RPMI8226 (cell line): Measurements from ENCODE around the gene STK31.
"Not testable (repeated sequence)": the region's sequence is repeated elsewhere in the genome, so short reads cannot be mapped to it uniquely, and the experiment has no call there.

ENCODE experiments used
- DNase-seq: peaks from one replicate; pipeline ENCODE4 v3.0.0-alpha.2; 2015

Gene STK31

DNA sequence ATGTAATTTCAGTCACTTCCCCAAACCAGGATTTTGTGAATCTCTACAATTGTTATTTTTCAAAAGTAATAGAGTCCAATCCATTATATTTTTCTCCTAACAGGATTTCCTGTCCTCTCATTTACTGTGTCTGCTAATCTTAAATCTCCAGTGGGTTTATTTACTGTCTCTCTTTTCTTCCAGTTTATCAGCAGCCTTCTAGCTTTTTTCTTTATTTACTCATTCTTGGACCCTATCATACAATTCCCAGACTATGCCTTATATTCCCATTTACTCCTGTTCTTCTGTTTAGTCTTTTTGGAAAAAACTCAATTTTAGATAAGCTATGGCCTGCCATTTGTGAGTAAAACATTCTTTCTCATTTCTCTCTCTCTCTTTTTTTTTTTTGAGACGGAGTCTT is 94.7 kb downstream of the STK31 start:
- no peak for DNase-seq

DNA sequence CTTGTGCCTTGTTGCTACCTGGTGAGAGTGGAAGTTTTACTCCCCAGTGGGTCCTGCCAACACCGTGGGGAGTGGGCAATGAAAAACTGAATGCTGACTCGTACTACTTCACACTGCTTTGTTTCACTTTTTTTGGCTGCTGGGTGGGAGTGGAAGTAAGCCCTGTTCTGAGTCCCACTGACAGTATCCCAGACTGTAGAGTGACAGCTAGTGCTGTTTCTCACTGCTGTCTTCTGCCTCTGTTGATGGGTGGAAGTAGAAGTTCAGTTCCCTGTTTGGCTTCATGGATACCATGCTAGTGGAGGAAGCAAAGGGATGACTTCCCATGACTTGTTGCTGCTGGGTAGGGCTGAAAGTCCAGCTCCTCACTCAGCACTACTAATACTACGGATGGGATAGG is 98.4 kb downstream of the STK31 start:
- DNase-seq: no peak

DNA sequence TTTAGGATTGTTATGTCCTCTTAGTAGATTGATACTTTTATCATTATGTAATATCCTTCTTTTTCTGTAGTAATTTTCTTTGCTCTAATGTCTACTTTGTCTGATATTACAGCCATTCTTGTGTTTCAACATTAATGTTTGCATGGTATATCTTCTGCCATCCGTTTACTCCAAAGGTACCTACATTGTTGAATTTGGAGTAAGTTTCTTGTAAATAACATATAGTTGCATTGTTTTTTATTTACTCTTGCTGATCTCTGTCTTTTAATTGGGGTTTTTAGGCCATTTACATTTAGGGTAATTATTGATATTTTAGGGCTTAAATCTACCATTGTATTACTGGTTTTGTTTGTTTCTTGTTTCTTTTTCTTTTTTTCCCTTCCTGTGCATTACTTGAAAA is 100.1 kb downstream of the STK31 start:
- no peak for DNase-seq

DNA sequence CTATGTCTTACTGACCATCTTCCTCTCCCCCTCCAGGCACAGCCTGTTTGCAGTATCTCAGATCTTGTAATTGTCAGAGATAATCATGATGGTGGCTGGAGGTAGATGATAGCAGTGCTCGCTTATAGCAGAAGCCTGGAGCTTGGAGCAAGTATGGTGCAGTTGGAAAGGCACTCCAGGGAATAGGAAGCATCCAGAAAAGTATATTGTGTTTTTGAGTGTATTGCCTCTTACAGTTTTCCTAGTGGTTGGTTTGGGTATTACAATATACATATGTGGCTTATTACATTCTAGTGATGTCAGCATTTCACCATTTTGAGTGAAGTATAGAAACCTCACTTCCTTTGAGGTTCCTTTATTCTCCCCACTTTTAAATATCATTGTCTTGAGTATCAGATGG is 101.5 kb downstream of the STK31 start:
- no peak for DNase-seq

DNA sequence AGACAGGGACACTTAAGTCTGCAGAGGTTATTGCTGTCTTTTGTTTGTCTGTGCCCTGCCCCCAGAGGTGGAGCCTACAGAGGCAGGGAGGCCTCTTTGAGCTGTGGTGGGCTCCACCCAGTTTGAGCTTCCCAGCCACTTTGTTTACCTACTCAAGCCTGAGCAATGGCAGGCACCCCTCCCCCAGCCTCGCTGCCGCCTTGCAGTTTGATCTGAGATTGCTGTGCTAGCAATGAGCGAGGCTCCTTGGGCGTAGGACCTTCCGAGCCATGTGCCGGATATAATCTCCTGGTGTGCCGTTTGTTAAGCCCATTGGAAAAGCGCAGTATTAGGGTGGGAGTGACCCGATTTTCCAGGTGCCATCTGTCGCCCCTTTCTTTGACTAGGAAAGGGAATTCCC is 118.1 kb downstream of the STK31 start:
- not testable (repeated sequence) for DNase-seq

DNA sequence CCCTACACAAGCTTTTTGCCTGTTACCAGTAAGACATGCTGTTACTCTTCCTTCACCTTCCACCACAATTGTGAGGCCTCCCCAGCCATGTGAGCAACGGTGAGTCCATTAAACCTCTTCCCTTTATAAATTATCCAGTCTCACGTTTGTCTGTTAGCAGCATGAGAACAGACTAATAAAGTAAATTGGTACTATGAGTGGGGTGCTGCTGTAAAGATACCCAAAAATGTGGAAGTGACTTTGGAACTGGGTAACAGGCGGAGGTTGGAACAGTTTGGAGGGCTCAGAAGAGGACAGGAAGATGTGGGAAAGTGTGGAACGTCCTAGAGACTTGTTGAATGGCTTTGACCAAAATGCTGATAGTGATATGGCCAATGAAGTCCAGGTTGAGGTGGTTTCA is 122.7 kb downstream of the STK31 start:
- not testable (repeated sequence) for DNase-seq

DNA sequence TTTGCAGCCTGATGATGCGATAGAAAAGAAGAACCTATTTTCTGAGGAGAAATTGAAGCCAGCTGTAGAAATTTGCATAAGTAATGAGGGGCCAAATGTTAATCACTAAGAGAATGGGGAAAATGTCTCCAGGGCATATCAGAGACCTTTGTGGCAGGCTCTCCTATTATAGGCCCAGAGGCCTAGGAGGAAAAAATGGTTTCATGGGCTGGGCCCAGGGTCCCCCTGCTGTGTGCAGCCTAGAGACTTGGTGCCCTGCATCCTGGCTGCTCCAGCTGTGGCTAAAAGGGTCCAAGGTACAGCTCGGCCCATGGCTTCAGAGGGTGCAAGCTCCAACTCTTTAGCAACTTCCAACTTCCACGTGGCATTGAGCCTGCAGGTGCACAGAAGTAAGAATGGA is 123.4 kb downstream of the STK31 start:
- DNase-seq: no peak

DNA sequence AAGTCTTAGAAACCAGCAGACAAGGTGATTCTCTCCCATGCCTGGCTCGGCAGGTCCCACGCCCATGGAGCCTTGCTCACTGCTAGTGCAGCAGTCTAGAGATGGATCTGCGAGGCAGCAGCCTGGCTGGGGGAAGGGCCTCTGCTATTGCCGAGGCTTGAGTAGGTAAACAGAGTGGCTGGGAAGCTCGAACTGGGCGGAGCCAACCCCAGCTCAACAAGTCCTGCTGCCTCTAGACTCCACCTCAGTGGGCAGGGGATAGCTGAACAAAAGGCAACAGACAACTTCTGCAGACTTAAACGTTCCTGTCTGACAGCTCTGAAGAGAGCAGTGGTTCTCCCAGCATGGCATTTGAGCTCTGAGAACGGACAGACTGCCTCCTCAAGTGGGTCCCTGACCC is 134.8 kb downstream of the STK31 start:
- DNase-seq: not testable (repeated sequence)

DNA sequence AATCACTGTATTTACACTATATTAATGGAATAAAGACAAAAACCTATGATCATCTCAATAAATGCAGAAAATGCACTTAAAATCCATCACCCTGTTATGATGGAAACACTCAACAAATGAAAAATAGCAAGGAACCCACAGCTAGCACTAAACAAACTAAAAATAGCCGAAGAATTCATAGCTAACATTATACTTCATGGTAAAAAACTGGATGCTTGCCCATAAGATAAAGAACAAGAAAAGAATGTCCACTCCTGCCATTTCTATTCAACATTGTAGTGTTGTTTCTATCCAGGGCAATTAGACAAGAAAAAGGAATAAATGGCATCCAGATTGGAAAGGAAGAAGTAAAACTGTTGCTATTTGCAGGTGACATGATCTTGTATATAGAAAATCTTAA is 142.1 kb downstream of the STK31 start:
- no peak for DNase-seq

DNA sequence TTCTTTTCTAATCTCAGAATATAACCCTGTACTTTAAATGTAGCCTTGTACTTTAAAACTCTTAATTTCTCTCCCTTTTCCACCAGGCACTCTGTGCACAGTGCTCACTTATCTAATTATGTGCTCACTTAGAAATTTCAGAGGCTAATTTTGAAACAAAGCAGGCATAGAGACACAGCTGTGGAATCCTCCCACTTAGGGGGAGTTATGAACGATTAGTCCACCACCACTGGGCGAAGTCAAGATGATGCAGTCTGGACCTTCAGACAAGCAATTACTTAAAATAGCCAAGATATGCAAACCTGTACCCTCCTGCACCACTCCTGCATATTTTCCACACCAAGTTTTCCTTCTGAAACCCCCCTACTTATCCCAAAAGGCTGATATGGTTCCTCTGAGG is 143.0 kb downstream of the STK31 start:
- no peak for DNase-seq

DNA sequence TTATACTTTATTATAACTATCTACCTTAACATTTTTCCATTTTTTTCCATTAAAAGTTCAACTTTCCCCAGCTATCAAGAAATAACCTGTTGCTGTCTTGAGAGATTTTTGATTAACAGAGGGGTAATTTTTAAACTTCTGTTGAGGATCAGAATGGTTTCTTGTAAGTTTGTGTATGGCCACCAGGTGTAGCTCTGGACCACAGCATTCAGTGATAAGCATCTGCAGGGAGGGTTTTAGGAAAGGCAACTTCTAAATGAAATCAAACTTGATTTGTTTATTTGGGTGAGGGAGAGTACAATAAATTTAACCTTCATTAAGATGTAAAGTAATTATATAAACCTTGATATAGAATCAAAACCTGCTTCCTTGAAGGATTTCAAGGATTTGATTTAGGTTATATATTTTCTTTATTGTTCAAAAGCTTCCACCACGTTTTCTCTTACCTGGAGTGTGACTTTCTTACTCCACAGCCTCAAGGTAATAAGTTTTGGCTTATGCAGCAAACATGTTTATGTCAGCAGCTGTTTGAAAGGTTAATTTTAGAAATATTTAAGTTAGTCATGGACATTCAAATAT is 153.3 kb downstream of the STK31 start:
- DNase-seq: peak; percentile 26

DNA sequence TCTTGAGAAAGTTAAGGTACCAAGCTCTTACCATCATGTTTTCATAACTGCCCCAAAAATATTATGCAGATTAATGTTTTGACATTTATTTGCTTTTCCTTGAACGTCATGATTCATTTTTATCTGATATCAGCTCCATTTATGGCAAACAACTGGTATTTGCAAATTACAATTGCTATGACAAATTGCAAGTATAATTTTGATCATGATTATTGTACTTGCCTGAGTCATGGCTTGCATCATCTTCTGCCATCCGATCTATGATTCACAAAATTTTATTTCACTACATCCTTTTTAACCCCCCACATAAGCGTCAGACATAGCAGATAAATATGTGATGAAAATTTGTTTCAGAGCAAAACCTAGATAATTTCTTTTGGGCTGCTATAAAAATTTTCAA is 155.0 kb downstream of the STK31 start:
- no peak for DNase-seq

DNA sequence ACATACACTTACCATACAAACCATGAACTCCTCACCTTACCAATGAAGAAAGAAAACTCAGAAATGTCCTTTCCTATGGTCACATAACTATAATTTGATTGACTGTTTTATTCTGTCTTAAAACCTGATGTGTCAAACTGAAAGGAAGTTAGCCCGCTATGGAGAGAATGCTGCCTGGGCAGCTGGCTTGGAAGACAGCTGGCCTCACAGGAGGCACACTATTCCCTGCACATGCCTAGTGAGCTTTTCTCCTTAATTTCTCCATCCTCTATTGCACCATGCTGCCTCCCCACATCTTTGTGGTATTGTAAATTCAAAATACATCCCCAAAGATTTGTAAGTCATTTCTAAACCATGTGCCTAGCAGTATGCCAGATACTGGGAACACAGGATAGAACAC is 163.3 kb downstream of the STK31 start:
- DNase-seq: no peak

DNA sequence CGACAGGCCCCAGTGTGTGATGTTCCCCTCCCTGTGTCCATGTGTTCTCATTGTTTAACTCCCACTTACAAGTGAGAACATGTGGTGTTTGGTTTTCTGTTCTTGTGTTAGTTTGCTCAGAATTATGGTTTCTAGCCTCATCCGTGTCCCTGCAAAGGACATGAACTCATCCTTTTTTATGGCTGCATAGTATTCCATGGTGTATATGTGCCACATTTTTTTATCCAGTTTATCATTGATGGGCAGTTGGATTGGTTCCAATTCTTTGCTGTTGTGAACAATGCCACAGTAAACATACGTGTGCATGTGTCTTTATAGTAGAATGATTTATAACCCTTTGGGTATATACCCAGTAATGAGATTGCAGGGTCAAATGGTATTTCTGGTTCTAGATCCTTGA is 166.5 kb downstream of the STK31 start:
- DNase-seq: not testable (repeated sequence)
